Breast epithelium (tissue), 3 donors: Measurements from ENCODE around the gene FXYD2.

Experiments
- POLR2A ChIP-seq: fragments of 450-650 bp; IDR thresholded peaks from one replicate; pipeline ENCODE4 v1.6.1; 2016; ENCODE audit warnings: antibody characterized with exemption, mild to moderate bottlenecking, moderate library complexity
- TF ChIP-seq, protein P1 (sequence below), 3 donors: fragments of 450-650 bp; IDR thresholded peaks; one replicate each; pipeline ENCODE4 v1.5.1; 2016 to 2017; ENCODE audit warnings: antibody characterized with exemption in 3 of 3, mild to moderate bottlenecking in 3 of 3, moderate library complexity in 3 of 3

DNA sequence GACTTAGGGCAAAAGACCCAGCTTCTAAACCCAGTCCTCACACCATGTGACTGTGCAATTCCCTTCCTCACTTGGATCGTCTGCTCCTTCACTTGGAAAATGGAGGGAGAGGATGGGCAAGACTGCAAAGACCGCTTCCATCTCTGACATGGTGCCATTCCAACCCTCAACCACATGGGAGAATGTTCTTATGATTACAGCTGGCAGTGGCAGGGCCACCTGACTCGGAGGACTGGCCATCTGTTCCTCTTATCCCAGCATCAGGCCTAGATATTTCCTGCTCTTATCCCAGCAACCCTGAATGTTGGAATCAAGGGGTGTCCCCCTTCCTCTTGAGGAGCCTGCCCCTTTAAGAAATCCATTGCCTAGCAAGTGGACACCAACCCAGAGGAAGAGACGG, 42.9 kb downstream of the FXYD2 start:
- TF ChIP-seq, protein P1, sequence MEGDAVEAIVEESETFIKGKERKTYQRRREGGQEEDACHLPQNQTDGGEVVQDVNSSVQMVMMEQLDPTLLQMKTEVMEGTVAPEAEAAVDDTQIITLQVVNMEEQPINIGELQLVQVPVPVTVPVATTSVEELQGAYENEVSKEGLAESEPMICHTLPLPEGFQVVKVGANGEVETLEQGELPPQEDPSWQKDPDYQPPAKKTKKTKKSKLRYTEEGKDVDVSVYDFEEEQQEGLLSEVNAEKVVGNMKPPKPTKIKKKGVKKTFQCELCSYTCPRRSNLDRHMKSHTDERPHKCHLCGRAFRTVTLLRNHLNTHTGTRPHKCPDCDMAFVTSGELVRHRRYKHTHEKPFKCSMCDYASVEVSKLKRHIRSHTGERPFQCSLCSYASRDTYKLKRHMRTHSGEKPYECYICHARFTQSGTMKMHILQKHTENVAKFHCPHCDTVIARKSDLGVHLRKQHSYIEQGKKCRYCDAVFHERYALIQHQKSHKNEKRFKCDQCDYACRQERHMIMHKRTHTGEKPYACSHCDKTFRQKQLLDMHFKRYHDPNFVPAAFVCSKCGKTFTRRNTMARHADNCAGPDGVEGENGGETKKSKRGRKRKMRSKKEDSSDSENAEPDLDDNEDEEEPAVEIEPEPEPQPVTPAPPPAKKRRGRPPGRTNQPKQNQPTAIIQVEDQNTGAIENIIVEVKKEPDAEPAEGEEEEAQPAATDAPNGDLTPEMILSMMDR (IDR thresholded peaks at IDR 0.05), result no peak
- TF ChIP-seq POLR2A, result no peak
